Tibial nerve (tissue), 4 donors: ENCODE data around the gene PTGDR2. TPM values are rescaled to one million over a fixed set of nuclear protein-coding genes. Genes with fewer than 3 reads are reported as not detected.

Experiments used
- DNase-seq, 2 donors: peaks; one replicate each; pipeline ENCODE4 v3.0.0-alpha.2; 2019; ENCODE audit warnings: low spot score in 2 of 2
- H3K27ac ChIP-seq, 4 donors: fragments of 200-600 bp; sonication (generic) in 3 of 4; one replicate each; pipeline ENCODE4 v1.5.1; 2017 to 2019; ENCODE audit warnings: mild to moderate bottlenecking in 1 of 4
- H3K27me3 ChIP-seq, 2 donors: fragments of 200-600 bp; sonication (generic) in 1 of 2; one replicate each; pipeline versions ENCODE4 v1.5.1 to v1.6.0; 2017 to 2019
- H3K36me3 ChIP-seq, 3 donors: fragments of 200-600 bp; sonication (generic); one replicate each; pipeline ENCODE4 v1.5.1; 2018 to 2019
- H3K4me1 ChIP-seq, 4 donors: fragments of 200-600 bp; sonication (generic) in 3 of 4; one replicate each; pipeline ENCODE4 v1.5.1; 2017 to 2019
- H3K4me3 ChIP-seq, 4 donors: fragments of 200-600 bp; sonication (generic) in 3 of 4; one replicate each; pipeline ENCODE4 v1.5.1; 2017 to 2019; ENCODE audit warnings: mild to moderate bottlenecking in 1 of 4, moderate library complexity in 1 of 4
- H3K9me3 ChIP-seq, 4 donors: fragments of 200-600 bp; sonication (generic) in 3 of 4; one replicate each; pipeline ENCODE4 v1.5.1; 2017 to 2019
- CTCF ChIP-seq, 5 experiments: fragments of 200-600 bp in 3 of 5; fragments of 450-650 bp in 2 of 5; sonication (generic) in 3 of 5; IDR thresholded peaks; one replicate each; pipeline ENCODE4 v1.5.1; 2016 to 2019; ENCODE audit warnings: antibody characterized with exemption in 5 of 5, mild to moderate bottlenecking in 3 of 5, moderate library complexity in 2 of 5
- EP300 ChIP-seq, 2 donors: sonication (generic); formaldehyde crosslinking; IDR thresholded peaks; one replicate each; pipeline ENCODE4 v1.6.1; 2017; ENCODE audit warnings: antibody characterized with exemption in 2 of 2, mild to moderate bottlenecking in 1 of 2
- POLR2A ChIP-seq, 2 donors: fragments of 450-650 bp; IDR thresholded peaks; one replicate each; pipeline ENCODE4 v1.6.1; 2017; ENCODE audit warnings: antibody characterized with exemption in 2 of 2, mild to moderate bottlenecking in 2 of 2, moderate library complexity in 2 of 2
- WGBS, 2 donors: methylation state at CpG; one replicate each; pipeline ENCODE4 v1.1.5; 2018; 5-methylcytosine and 5-hydroxymethylcytosine counted together
- total RNA-seq, 4 donors: library from RNA; depleted of rRNA; stranded (reverse); fragments of >200 nt; gene quantifications; one replicate each; pipeline ENCODE4 v1.1.0, GENCODE V29; 2016

PTGDR2 gene
- total RNA-seq, 4 donors from 2014 or later: 0.20 to 2.4 (median 0.46) TPM

DNA sequence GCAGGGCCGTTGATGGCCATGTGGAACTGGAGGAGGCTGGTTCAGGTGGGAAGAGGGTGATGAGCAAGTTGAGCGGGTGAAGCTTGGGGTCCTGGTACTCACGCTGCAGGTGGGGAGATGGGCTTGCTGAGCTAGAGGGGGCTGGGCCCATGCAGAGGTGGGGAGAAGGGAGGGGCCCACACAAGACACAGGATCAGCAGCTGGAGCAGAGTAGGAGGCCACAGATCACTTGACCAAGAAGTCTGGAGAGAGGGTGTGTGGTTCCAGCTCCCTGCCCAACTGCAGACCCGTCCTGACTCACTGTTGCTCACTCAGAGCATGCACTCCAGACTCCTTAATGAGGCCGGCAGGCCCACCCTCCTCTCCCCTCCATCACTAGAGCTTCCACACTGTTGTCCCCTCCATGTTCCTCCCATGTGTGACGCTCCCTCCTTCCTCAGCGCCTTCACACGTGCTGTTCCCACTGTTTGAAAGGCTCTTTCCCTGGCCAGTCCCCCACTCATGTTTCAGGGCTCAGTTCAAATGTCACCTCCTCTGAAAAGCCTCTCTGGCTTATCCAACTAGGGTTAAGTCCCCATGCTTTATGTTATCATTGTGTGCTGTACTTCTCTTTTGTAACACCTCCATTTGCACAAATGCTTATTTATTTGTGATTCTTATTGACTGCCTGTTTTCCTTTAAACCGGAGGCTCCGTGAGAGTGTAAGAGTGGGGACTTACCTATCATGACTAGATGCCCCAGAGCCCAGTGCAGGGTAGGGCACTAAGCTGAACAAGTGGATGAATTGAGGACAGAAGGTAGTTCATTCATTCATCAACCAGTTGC is 11.5 kb downstream of the PTGDR2 start:
- peaks cover 0 to 49% (median 5%) of the 10 kb centered on the region in 3 donors for H3K36me3 ChIP-seq
- H3K27ac ChIP-seq: no peak overlapping the region
- H3K4me3 ChIP-seq: peak overlapping the region in 1 of 4 donors; percentile 67
- 61 to 67% methylated on average over 10 of the region's 10 CpGs for WGBS, 2 donors
- no peak for DNase-seq
- no peaks in the 10 kb centered on the region for H3K9me3 ChIP-seq
- H3K27me3 ChIP-seq: no peaks in the 10 kb centered on the region
- TF ChIP-seq EP300 (IDR thresholded peaks at IDR 0.05): no peak
- no peak for TF ChIP-seq POLR2A (IDR thresholded peaks at IDR 0.05)
- peaks cover 0 to 58% (median 24%) of the 10 kb centered on the region in 4 donors for H3K4me1 ChIP-seq

- DNase-seq: no peak
- Histone ChIP-seq H3K36me3 (peaks cover 0 to 35% (median 0%) of the 10 kb centered on the region in 3 donors), H3K9me3 (no peaks in the 10 kb centered on the region), H3K27ac (peak overlapping the region; percentile 58 to 87 (median 80)), H3K27me3 (no peaks in the 10 kb centered on the region), H3K4me3 (peak overlapping the region; percentile 67 to 88 (median 80)), H3K4me1 (peaks cover 0 to 60% (median 24%) of the 10 kb centered on the region in 4 donors)
- WGBS, 2 donors: 13 to 22% methylated on average over 18 to 23 of the region's 23 CpGs
- no peak for TF ChIP-seq EP300 (IDR thresholded peaks at IDR 0.05)
- no peak for TF ChIP-seq POLR2A (IDR thresholded peaks at IDR 0.05)
- TF ChIP-seq CTCF (IDR thresholded peaks at IDR 0.05): no peak
These were observed 12.8 kb downstream of the PTGDR2 start for GRCh38 chr11:60842668-60843600.

DNA sequence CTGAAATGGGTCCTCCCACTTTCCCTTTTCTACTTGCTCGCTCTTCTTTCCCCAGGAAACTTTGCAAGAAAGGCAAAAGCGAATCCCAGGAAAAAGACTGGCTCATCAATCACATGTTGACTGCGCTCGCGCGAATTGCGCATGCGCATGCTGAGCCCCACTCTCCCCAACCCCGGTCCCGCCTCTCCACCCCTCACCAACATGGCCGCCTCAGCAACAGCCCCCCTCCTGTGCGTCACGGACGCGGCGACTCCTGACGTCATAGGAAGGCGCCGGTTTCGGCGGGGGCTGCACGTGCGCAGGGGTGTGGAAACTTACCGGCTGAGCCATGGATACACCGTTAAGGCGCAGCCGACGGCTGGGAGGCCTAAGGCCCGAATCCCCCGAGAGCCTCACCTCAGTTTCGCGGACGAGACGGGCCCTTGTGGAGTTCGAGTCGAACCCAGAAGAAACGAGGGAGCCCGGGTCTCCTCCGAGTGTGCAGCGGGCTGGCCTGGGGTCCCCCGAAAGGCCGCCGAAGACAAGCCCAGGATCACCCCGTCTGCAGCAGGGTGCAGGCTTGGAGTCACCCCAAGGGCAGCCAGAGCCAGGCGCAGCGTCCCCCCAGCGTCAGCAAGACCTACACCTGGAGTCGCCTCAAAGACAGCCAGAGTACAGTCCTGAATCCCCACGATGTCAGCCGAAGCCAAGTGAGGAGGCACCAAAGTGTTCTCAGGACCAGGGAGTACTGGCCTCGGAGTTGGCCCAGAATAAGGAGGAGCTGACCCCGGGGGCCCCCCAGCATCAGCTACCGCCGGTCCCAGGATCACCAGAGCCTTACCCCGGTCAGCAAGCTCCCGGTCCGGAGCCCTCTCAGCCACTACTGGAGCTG is 13.7 kb downstream of the PTGDR2 start, which contains the start of gene CCDC86:
TSS of gene CCDC86 (plus strand) at position 317 of the 871 bp plus-strand sequence. CDS start at position 329, 12 bp downstream.
- TF ChIP-seq EP300 (IDR thresholded peaks at IDR 0.05) (peak; percentile 89 to 93), POLR2A (IDR thresholded peaks at IDR 0.05) (peak in 1 of 2 donors; percentile 38), CTCF (IDR thresholded peaks at IDR 0.05) (peak in 1 of 5 experiments; percentile 58)
- Histone ChIP-seq H3K9me3 (no peaks in the 10 kb centered on the region), H3K27me3 (no peaks in the 10 kb centered on the region), H3K4me3 (peak within 1 kb of the TSS; percentile 67 to 88 (median 80)), H3K36me3 (peaks cover 0 to 26% (median 0%) of the 10 kb centered on the region in 3 donors), H3K4me1 (peaks cover 0 to 60% (median 24%) of the 10 kb centered on the region in 4 donors), H3K27ac (peak within 1 kb of the TSS; percentile 58 to 87 (median 80))
- peak; percentile 95 to 96 for DNase-seq
- WGBS, 2 donors: 0 to 1% methylated on average over 34 to 38 of the region's 57 CpGs

DNA sequence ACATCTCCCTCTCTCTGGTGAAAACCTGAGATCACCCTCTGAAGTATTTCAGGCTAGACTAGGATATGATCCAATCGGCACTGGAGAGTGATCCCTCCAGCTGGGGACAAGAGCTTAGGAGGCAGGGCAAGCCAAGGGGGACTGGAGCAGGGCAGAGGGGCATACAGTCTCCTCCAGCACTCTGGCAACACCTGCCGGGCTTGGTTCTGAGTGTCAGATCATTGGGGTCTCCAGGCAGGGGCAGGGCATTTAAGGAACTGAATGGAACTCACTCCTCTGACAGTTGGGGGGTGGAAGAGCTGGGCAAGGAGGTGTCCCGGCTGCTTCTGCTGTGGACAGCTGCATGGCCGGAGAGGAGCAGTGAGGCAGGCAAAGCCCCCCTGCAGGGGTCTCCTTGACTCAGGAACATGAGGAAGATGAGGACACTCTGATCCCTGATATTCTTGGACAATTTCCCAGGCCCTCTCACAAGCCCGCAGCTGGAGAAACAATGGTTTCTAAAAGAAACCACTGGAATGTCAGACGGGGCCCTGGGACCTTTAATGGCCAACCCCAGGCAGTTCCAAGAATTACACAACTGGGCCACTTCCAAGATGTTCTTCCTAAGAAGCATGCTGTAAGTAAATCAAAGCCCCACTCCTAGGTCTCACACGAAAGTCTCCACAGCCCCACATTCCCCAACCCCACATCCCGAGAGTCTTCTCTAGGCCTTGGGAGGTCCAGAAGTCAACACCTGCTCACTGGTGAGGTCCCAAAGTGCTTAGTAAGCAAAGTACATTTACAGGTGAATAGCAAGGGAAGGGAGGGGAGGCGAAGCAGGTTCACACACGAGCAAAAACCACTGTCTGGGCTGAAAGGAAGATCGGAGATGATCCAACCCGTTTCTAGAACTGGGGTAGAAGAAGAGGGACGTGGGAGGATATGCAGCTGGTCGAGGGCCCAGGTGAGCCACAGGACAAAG is 15.0 kb downstream of the PTGDR2 start:
- peak; percentile 30 to 81 for DNase-seq
- no peaks in the 10 kb centered on the region for H3K9me3 ChIP-seq
- H3K27ac ChIP-seq: peak overlapping the region; percentile 58 to 87 (median 80)
- peak overlapping the region in 3 of 4 donors; percentile 67 to 85 (median 76) for H3K4me3 ChIP-seq
- H3K4me1 ChIP-seq: peaks cover 0 to 58% (median 24%) of the 10 kb centered on the region in 4 donors
- TF ChIP-seq POLR2A (IDR thresholded peaks at IDR 0.05) (no peak), EP300 (IDR thresholded peaks at IDR 0.05) (peak in 1 of 2 donors; percentile 45), CTCF (IDR thresholded peaks at IDR 0.05) (no peak)
- H3K27me3 ChIP-seq: no peaks in the 10 kb centered on the region
- H3K36me3 ChIP-seq: peaks cover 0 to 16% (median 0%) of the 10 kb centered on the region in 3 donors
- 43 to 50% methylated on average over 13 to 14 of the region's 14 CpGs for WGBS, 2 donors
